ENCODE measurements around the gene HRNR.

The HRNR gene

DNA sequence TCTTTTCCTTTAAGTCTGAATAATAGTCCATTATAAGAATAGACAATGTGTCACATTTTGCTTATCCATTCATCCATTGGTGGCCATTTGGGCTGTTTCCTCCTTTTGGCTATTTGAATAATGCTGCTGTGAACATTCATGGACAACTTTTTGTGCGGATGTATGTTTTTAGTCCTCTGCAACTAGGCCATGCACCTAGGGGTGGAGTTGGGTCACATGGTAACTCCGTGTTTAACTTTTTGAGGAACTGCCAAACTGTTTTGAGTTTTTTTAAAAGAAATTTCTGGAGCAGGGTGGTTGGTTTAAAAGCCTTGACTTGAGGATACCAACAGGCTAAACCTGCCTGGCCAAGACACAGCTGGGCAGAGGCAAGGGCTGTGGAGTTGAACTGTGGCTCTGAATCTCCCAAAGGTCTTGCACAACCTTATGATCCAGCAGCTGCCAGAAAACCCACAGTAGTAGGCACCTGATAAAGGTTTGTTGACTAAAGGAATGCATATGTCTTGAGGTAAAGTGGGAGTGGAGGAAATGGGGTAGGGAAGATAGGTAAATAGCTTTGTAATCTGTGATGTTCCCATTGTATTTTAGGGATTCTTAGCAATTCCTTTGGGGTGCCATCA is 59.4 kb downstream of the HRNR start:
- TF ChIP-seq TAF1 (IDR thresholded peaks at IDR 0.05; ENCODE audit: borderline replicate concordance, low read depth, low read length) (no peak), POLR2A (IDR thresholded peaks at IDR 0.05; ENCODE audit: low read depth, low read length) (no peak), POLR2AphosphoS5 (IDR thresholded peaks at IDR 0.05; ENCODE audit: low read depth, low read length) (no peak)
- DNase-seq (ENCODE audit: insufficient read length): no peak
- FAIRE-seq: no peak

- no peak for FAIRE-seq
- DNase-seq (ENCODE audit: insufficient read length): no peak
These were observed 61.1 kb downstream of the HRNR start for GRCh38 chr1:152162792-152163463.

More at GRCh38 chr1:152162792-152163463, 61.1 kb downstream of the HRNR start:
- TF ChIP-seq POLR2AphosphoS5 (IDR thresholded peaks at IDR 0.05; ENCODE audit: low read depth, low read length): no peak
- TF ChIP-seq TAF1 (IDR thresholded peaks at IDR 0.05; ENCODE audit: borderline replicate concordance, low read depth, low read length): no peak
- TF ChIP-seq POLR2A (IDR thresholded peaks at IDR 0.05; ENCODE audit: low read depth, low read length): no peak

All from GM12892 (cell line).